ENCODE measurements around the gene ZBTB43. TPM values are rescaled to one million over a fixed set of nuclear protein-coding genes. Genes with fewer than 3 reads are reported as not detected.

ZBTB43 gene
- total and polyA plus RNA-seq, 12 donors = 4.5 to 26.7 (median 12.3) TPM

DNA sequence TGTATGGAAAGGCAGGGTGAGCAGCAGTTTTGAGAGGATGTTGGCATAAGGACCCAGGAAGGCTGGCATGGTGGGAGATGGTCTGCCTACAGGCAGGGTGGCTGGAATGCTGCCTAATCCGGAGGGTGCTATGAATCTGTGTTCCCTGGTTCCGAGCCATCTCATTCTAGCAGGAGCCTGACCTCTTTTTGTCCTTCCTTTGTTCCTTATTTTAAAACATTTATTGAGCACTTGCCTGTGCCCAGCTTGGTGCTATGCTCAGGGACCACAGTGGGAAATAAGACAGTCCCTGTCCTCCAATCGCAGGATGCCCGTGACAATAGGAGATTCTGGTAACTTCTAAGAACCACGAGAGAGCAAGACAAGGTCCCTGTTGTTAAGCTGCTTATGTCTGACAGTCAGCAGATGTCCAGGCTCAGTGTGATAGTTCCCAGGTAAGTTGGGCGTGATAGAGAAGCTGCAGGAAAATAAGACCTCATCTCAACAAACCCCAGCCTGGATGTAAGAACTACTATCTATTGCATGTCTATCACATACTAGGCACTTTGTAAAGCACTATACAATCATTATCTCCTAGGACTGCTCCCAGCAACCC lies 46.5 kb downstream of the ZBTB43 start:
- Histone ChIP-seq H3K27ac (no peak overlapping the region), H3K9me3 (replicated peaks in 1 of 3) (no peaks in the 10 kb centered on the region), H3K36me3 (replicated peaks in 1 of 2) (no peaks in the 10 kb centered on the region), H3K4me1 (replicated peaks in 1 of 2) (no peaks in the 10 kb centered on the region), H3K27me3 (no peaks in the 10 kb centered on the region), H3K4me3 (no peak overlapping the region)
- intact Hi-C loops (cut with DNase I) = no loop called here
- 73 to 88% (median 81%) methylated on average over 6 of the region's 6 CpGs for WGBS, 4 donors
- no peak for DNase-seq
- TF ChIP-seq, protein P1, sequence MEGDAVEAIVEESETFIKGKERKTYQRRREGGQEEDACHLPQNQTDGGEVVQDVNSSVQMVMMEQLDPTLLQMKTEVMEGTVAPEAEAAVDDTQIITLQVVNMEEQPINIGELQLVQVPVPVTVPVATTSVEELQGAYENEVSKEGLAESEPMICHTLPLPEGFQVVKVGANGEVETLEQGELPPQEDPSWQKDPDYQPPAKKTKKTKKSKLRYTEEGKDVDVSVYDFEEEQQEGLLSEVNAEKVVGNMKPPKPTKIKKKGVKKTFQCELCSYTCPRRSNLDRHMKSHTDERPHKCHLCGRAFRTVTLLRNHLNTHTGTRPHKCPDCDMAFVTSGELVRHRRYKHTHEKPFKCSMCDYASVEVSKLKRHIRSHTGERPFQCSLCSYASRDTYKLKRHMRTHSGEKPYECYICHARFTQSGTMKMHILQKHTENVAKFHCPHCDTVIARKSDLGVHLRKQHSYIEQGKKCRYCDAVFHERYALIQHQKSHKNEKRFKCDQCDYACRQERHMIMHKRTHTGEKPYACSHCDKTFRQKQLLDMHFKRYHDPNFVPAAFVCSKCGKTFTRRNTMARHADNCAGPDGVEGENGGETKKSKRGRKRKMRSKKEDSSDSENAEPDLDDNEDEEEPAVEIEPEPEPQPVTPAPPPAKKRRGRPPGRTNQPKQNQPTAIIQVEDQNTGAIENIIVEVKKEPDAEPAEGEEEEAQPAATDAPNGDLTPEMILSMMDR (IDR thresholded peaks at IDR 0.05) = no peak
- no peak for TF ChIP-seq POLR2A (IDR thresholded peaks at IDR 0.05)

DNA sequence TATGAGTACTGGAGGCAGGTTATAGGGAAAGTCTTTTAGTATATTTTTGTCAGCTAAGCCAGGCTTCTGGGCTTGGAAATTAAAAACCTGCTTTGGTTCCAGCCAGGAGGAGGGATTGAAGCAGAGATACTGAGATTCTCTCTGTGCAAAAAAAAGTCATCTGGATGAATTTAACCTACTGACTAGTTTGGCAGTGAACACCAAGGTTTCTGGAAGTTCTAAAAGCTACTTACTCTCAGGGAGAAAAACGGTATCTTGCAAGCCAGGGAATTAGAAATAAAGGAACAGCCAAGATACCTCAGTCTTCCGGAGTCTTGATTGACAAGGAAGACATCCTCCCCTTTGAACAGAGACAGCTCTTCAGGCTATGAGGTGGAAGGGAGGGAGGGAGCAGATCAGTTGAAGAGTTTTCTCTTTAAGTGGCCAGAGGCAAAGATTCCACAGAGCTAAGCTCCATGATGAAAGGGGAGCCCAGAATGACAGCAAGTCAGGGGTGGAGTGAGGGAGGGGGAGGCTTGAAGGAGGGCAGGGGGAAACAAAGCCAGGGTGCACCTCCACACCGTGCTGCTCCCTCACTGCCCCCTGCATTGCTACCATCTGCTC lies 47.3 kb downstream of the ZBTB43 start:
- no peak for DNase-seq
- Histone ChIP-seq H3K9me3 (replicated peaks in 1 of 3) (no peaks in the 10 kb centered on the region), H3K27me3 (no peaks in the 10 kb centered on the region), H3K4me3 (no peak overlapping the region), H3K4me1 (replicated peaks in 1 of 2) (no peaks in the 10 kb centered on the region), H3K36me3 (replicated peaks in 1 of 2) (no peaks in the 10 kb centered on the region), H3K27ac (no peak overlapping the region)
- no peak for TF ChIP-seq POLR2A (IDR thresholded peaks at IDR 0.05)
- TF ChIP-seq, protein P1 (IDR thresholded peaks at IDR 0.05) = no peak
- 43 to 67% (median 54%) methylated on average over 3 of the region's 3 CpGs for WGBS, 4 donors
- intact Hi-C loops (cut with DNase I) = no loop called here

GRCh38 chr9:126853667-126854066 lies 48.8 kb downstream of the ZBTB43 start:
- no peaks in the 10 kb centered on the region for H3K9me3 ChIP-seq (replicated peaks in 1 of 3)
- H3K4me3 ChIP-seq = no peak overlapping the region
- intact Hi-C loops (cut with DNase I) = no loop called here
- DNase-seq = no peak
- H3K27me3 ChIP-seq = no peaks in the 10 kb centered on the region
- 82 to 97% (median 90%) methylated on average over 5 of the region's 5 CpGs for WGBS, 4 donors
- H3K4me1 ChIP-seq (replicated peaks in 1 of 2) = no peaks in the 10 kb centered on the region
- TF ChIP-seq, protein P1 (IDR thresholded peaks at IDR 0.05) = no peak
- TF ChIP-seq POLR2A (IDR thresholded peaks at IDR 0.05) = no peak
- no peaks in the 10 kb centered on the region for H3K36me3 ChIP-seq (replicated peaks in 1 of 2)
- H3K27ac ChIP-seq = no peak overlapping the region

DNA sequence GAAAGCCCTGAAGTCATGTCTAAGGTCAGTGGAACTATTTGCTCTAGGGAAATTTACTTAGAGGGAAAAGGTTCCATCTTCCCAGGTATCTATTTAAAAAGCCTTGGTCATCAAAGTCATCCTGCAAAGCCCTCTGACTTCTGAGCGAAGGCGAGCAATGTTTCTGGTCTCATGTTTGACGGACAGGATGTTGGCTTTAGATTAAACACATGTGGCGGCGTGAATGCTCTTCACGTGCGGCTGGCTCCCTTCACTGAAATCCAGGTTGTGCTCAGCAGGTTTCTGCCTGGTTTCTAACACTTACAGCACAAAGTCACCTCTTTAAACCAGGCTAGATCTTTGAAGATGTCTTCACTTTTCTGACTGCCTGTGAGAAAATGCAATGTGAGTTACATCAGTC lies 49.9 kb downstream of the ZBTB43 start:
- Histone ChIP-seq H3K27ac (no peak overlapping the region), H3K9me3 (replicated peaks in 1 of 3) (no peaks in the 10 kb centered on the region), H3K27me3 (no peaks in the 10 kb centered on the region), H3K36me3 (replicated peaks in 1 of 2) (no peaks in the 10 kb centered on the region), H3K4me1 (replicated peaks in 1 of 2) (peaks cover 0 to 3% of the 10 kb centered on the region in 2 donors), H3K4me3 (no peak overlapping the region)
- no peak for DNase-seq
- intact Hi-C loops (cut with DNase I) = no loop called here
- 71 to 77% (median 75%) methylated on average over 7 of the region's 7 CpGs for WGBS, 4 donors
- no peak for TF ChIP-seq POLR2A (IDR thresholded peaks at IDR 0.05)
- TF ChIP-seq, protein P1 (IDR thresholded peaks at IDR 0.05) = no peak

Data from adrenal gland (tissue), 12 donors.